Stimulated activated CD4-positive, alpha-beta T cell treated with anti-CD3 and anti-CD28 coated beads, Interleukin-2, amount 100 ng/mL, for 4 hours (primary cell): ENCODE results near the gene TMPRSS15.

ENCODE experiments used
- DNase-seq: peaks from one replicate; pipeline ENCODE4 v3.0.0-alpha.2; 2020; ENCODE audit warnings: low read depth

Gene TMPRSS15

GRCh38 chr21:18244671-18245463 is 158.7 kb downstream of the TMPRSS15 start, which contains the start of gene CHODL:
Gene CHODL, plus strand, starts transcription at chr21:18244833. Its CDS starts 391 bp downstream, at chr21:18245224.
- DNase-seq = no peak

GRCh38 chr21:18235545-18235944 is 168.0 kb downstream of the TMPRSS15 start:
- DNase-seq = no peak

- DNase-seq = no peak
Measured at GRCh38 chr21:18228060-18228739, 175.4 kb downstream of the TMPRSS15 start.

GRCh38 chr21:18222346-18222745 is 181.2 kb downstream of the TMPRSS15 start:
- no peak for DNase-seq

GRCh38 chr21:18220498-18220897 is 183.1 kb downstream of the TMPRSS15 start:
- DNase-seq = no peak
